HG03025 (cell line): Measurements from ENCODE around the gene CHMP6.

Experiments
- ATAC-seq: cut with Tn5 transposase; IDR thresholded peaks from one replicate; pipeline ENCODE4 v1.9.1; 2021; ENCODE audit warnings: mild to moderate bottlenecking, moderate library complexity; ENCODE audit not compliant: unreplicated experiment, low FRiP score

The CHMP6 gene

DNA sequence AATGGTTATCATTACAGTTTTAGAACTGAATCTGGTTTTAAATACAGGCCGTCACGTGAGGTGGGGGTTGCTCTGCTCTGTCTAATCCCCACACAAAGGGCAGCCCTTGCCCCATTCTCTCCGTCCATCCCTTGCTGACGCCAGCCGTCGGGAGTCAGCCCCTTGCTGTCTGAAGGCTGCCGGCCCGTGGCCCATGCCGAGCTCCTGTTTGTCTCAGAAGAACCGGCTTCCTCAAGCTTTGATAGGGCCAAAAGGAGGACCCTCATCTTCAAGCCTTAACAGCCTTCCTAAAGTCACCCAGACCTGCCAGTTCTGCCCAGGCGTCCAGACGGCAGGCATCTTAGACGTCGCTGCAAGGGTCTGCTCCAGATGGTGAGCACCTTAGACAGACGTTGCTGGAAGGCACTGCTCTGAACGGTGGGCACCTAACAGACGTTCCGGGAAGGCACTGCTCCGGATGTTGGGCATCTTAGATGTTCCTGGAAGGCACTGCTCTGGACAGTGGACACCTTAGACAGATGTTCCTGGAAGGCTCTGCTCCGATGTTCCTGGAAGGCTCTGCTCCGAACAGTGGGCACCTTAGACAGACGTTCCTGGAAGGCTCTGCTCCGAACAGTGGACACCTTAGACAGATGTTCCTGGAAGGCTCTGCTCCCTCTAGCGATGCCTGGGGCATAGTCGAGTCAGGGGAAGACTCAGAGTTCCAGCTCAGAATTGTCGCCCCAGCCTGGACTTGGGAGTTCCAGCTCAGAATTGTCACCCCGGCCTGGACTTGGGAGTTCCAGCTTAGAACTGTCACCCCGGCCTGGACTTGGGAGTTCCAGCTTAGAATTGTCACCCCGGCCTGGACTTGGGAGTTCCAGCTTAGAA lies 35.1 kb upstream of the CHMP6 start:
- ATAC-seq: no peak

- no peak for ATAC-seq
These were observed 34.1 kb upstream of the CHMP6 start for GRCh38 chr17:80957461-80957941.

DNA sequence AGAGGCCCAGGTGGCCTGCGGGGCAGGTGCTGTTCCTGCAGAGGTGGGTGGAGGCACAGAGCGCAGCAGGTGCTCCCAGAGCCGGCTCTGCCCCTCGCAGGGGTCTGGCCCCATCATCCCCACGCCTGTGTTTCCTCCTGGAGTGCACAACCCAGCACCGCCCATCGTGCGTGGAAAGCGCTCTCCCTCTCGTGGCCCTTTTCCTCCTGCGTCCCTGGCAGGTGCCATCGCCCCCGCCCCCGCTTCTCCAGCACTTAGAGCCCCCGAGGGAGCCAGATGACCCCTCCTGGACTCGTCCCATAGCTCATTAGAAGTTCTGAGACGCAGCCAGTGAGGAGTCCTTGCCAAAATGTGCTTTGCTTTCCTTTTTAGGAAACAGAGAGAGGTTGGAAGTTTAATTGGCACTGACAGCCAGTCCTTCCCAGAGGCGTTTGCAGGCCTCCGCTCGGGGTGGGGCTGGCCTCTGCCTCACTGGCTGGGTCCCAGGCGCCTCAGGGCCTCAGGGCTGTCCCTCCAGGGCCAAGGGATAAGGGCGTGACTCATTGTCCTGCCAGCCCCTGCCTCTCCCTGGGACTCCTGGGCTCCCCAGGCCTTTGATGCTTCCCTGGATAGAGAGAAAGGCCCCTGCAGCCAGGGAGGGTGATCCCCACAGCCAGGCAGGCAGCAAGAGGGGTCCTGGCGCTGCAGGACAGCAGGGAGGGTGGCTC lies 32.2 kb upstream of the CHMP6 start:
- ATAC-seq: no peak

DNA sequence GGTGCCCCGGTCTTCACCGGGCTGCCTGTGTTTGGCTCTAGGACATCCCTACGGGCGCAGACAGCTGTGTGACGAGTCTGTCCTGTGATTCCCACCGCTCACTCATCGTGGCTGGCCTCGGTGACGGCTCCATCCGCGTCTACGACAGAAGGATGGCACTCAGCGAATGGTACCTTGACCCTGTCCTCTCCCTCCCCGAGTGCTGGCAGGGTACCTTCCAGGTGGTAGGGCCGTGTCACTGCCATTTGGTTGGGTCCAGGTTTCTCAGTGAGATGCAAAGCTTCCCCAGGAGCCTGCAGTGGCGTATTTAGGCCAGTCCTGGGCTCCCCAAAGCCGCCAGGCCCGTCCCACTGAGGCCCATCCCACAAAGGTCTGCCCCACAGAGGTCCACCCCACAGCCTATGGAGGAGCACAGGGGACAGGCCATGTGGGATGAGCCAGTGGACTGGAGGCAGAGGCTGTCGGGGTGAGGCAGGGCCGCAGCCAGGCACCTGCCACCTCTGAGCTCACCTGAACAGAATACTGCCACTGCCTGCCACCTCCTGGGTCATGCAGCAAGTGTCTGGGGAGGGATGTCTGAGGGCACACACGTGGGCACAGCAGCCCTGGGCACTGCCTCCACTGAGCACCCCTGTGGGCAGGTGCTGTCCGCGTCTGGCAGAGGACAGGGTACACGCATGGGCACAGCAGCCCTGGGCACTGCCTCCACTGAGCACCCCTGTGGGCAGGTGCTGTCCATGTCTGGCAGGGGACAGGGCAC lies 31.4 kb upstream of the CHMP6 start:
- no peak for ATAC-seq

- ATAC-seq: no peak
These were observed 30.7 kb upstream of the CHMP6 start for GRCh38 chr17:80960797-80961452.

- no peak for ATAC-seq
These were observed 29.9 kb upstream of the CHMP6 start for GRCh38 chr17:80961541-80962330.

- no peak for ATAC-seq
These were observed 29.0 kb upstream of the CHMP6 start for GRCh38 chr17:80962356-80963329.

- ATAC-seq: no peak
These were observed 27.7 kb upstream of the CHMP6 start for GRCh38 chr17:80963812-80964543.

DNA sequence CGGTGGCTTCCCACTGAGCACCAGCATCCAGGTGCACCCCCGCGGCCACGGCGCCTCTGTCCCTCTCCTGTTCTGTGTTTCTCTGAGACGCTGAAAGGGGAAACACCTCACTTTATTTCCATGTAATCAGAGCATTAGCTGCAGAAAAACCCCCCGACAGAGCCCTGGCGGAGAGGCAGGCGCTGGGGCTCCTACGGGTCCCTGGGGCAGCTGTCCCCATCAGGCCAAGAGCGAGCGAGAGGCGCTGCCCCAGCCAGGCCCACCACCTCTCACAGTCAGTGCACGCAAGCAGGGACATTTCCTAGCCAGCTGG lies 27.1 kb upstream of the CHMP6 start:
- ATAC-seq: no peak

DNA sequence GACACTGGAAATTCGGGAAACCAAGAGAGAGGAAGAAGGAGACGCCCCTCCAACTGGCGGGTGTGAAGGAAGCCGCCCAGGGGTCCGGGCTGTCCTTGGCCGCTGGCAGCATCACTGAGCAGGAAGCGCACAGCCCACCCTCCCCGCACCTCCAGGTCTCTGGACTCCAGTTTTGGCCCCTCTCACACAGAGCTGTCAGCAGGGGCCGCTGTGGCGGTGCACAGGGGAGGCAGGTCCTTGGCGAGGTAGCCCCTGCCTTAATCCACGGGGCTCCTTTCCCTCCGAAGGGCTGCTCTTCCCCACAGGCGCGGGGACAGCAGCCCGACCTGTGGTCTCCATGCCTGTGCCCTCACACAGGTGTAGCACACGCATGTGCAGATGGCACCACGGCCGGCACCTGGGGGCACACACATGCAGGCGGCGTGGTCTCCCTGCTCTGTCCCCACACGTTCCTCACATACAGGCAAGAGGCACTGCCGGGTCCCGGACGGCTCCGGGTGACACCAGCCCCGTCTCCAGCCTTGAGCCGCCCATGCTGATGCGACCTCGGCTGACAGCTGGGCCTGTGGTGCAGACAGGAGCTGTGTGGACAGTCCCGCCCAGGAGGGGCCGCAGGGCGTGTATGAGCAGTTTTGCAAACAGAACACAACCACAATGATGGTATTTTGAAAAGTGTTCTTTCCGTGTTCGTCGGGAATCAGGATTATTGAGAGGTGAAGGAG lies 26.6 kb upstream of the CHMP6 start:
- ATAC-seq: no peak

GRCh38 chr17:80965606-80966005 lies 26.0 kb upstream of the CHMP6 start:
- ATAC-seq: no peak

- ATAC-seq: no peak
These were observed 24.2 kb upstream of the CHMP6 start for GRCh38 chr17:80967404-80967872.

DNA sequence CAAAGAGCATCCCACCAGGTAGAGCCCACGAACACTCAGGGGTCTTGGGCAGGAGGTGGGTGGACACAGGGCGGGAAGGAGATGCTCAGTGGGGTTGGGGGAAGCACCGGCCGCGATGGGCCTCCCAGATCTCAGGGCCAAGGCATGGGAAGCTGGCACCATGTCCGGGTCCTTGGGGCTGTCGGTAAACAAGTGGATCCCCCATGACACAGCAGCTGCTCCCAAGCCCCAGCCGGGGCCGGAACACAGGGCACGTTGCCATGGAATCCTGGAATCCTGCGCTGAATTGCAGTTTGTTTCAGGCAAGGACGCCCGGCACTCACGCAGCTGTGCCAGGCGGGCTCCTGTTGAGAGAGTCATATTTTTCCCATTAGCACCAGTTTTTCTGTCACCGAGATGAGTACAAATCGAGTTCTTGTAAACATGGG lies 23.0 kb upstream of the CHMP6 start:
- no peak for ATAC-seq

- ATAC-seq: no peak
These were observed 22.5 kb upstream of the CHMP6 start for GRCh38 chr17:80969030-80969673.

DNA sequence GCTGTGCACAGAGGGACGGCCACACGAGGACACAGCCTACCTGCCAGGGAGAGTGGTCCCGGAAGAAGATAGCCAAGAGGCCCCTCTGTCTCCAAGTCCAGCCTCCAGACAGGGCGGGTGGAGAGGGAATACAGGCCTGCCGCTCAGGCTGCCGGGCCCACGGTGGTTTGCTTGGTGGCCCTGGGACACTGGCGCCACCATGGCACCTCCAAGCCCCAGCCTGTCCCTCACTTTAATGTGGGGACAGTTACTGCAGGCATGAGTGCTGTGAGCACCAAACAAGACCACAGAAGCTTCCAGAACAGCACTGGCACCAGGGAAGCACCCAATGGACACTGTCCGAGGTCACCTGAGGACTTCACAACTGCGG lies 22.0 kb upstream of the CHMP6 start:
- ATAC-seq: no peak

DNA sequence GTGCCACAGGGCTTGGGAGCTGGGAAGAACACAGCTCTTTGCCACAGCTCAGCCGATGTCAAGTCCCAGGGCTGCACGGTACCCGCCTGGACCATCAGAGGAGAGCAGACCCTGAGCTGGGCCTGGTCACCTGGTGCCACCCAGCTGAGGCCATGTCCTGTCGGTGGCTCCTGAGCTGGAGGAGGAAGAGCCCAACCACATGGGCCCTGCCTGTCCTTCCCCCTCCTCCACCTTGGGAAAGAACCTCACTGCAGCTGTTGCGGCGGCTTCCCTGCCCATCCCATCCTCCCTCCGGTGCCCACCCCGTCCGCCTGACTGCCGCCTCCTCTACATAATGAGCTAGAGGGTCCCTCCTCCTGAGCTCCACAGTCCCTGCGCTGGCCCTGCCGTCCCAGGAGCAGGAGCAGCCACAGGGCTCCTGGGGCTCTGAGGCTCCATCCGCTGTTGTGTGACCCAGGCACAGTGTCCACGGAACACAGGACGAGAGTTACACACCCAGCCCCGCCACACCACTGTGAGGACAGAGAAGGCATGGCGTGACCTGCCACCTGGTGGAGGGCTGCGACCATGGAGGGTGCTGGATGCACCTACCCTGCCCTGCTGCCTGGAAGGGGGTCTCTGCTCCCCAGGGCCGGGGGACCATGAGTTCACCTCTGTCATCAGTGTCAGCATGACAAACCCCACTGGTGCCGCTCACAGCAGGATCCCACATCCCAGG lies 21.4 kb upstream of the CHMP6 start:
- no peak for ATAC-seq
